NCI-H2171 treated with DMSO at 0.1 percent for 48 hours (cell line): ENCODE measurements around the gene ICAM3.
"Not testable (repeated sequence)": the region's sequence is repeated elsewhere in the genome, so short reads cannot be mapped to it uniquely, and the experiment has no call there.

Source experiments
- DNase-seq: peaks from one replicate; lab custom pipeline; 2025; lab: John Stamatoyannopoulos, UW

ICAM3 gene

DNA sequence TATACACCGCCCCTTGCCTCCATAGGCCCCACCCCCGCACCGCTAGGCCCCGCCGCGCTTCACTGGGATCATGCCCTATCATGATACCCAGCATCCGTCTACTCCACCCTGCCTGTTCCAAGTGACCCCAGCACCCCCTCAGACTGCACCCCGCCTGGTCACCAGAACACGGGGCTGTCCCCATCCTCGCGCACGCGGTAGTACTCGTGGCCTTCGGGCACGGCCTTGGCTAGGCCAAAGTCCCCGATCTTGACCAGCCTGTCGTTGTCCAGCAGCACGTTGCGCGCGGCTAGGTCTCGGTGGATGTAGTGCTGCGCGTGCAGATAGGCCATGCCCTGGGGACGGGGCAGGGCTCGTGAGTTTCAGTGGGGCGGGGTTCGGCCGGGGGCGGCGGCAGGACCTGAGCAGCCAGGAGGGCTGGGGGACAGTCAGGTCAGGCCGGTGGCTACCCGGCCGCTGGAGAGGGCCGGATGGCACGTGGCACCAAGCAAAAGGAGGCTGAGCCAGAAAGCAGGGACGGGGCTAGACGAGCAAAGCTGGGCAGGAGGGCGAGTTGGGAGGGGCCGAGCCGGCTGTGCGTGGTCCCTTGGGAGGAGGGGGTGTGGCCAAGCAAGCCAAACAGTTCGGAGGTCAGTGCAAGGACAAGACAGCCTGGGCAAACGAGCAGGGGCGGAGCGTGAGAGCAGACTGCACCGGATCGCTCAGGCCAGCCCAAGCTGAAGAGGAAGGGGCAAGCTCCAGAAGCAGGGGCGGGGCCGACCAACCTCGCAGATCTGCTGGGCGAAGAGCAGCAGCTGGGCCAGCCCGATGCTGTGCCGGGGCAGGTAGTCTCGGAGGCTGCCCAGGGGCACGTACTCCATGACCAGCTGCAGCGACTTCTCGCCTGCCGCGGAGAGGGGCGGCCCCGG is 13.6 kb upstream of the ICAM3 start:
- DNase-seq, result peak; percentile 94

DNA sequence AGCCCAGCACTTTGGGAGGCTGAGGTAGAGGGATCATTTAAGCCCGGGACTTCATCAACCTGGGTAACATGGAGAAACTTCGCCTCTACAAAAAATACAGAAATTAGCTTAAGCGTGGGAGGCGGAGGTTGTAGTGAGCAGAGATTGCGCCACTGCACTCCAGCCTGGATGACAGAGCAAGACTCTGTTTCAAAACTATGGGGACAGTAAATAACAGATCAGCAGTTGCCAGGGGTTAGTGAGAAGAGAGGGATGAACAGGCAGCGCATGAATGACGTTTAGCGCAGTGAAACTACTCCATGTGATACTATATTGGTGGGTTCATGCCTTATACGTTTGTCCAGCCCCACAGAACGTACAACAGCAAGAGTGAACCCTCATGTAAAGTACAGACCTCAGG is 7.1 kb upstream of the ICAM3 start:
- DNase-seq, result no peak

DNA sequence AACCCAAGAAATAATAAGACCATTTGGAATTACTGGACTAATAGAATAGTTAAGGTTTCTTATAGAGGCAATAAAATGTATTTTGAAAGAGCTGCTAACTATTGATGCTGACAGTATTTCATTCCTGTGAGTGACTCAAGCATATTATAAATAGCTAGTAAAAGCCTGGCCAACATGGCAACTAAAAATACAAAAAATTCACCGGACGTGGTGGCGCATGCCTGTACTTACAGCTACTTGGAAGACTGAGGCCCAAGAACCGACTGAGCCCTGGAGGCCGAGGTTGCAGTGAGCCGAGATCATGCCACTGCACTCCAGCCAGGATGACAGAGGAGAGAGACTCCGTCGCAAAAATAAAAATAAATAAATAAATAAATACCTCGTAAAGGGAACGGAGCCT is 5.4 kb upstream of the ICAM3 start:
- DNase-seq, result no peak

DNA sequence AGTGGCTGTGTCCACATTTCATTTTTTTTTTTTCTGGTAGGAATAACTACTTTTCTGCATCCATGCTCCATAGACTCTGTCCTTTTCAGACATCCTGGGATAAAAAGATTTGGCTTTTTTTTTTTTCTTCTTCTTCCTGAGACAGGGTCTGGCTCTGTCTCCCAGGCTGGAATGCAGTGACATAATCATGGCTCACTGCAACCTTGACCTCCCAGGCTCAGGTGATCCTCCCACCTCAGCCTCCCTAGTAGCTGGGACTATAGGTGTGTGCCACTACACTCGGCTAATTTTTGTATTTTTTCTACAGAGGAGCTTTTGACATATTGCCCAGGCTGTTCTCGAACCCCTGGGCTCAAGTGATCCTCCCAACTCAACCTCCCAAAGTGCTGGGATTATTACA is 4.1 kb upstream of the ICAM3 start:
- DNase-seq, result no peak

DNA sequence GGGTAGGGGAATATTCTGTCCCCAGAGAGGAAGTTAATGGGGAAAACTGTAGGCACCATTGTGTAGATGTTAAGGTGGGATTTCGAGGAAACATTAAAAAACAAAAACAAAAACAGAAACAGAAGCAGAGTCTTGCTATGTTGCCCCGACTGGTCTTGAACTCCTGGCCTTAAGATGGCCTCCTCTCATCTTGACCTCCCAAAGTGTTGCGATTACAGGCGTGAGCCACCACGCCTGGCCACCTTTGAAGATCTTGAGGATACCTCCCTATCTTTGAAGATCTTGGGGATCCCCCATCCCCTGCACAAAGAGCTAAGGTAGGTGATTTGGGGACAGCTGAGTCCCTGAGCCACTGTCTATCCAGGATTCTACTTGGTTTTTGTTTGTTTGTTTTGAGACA is 553 bp upstream of the ICAM3 start:
- DNase-seq, result no peak

DNA sequence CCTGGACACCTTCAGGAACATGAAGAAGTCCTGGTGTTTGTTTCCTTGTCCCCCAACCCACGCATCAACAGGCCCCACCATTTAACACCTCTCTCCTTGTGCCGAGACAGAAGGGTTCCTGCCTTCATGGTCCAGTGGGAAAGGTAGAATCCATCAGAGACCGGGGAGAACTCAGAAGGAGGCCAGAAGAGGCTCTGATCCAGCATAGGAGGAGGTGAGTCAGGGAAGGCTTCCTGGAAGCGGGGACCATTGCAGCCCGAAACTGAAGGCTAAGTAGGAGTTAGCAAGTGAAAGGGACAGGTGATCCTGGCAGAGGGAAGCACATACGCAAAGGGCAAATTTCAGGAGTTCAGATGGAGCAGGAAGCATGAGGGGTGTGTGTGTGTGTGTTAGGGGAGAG is 484 bp downstream of the ICAM3 start:
- no peak for DNase-seq

DNA sequence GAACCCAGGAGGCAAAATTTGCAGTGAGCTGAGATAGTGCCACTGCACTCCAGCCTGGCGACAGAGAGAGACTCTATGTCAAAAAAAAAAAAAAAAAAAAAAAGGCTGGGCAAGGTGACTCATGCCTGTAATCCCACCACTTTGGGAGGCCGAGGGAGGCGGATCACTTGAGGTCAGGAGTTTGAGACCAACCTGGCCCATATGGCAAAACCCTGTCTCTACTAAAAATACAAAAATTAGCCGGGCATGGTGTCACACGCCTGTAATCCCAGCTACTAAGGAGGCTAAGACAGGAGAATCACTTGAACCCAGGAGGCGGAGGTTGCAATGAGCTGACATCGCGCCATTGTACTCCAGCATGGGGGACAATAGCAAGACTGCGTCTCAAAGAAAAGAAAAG is 2.7 kb downstream of the ICAM3 start:
- DNase-seq, result not testable (repeated sequence)

DNA sequence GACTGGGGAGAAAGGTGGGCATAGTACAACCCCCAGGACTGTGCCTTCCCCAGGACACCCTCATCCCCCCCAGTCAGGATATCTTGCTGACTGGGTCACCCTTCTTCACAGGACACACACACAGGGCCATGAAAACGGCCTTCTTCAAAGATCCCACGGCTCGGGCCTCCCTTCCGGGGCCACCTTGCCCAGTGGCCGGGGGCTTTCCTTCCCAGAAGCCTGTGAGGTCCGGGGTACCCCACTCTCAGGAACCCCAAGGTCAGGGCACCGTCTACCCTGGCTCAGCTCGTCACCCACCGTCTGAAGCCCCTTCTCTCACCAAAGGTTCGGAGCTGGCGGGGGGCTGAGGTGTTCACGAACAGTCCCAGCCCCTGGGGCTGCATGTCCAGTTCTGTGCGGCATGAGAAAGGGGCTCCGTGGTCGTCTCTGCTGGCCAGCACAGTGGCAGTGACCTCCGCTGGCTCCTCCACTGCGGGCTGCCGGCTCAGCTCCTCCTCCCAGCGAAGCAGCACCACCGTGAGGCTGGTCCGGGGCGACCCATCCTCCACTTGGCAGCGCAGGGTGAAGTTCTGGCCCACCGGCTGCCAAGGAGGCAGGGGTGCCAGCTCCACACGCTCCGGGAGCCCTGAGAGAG is 4.0 kb downstream of the ICAM3 start:
- no peak for DNase-seq

DNA sequence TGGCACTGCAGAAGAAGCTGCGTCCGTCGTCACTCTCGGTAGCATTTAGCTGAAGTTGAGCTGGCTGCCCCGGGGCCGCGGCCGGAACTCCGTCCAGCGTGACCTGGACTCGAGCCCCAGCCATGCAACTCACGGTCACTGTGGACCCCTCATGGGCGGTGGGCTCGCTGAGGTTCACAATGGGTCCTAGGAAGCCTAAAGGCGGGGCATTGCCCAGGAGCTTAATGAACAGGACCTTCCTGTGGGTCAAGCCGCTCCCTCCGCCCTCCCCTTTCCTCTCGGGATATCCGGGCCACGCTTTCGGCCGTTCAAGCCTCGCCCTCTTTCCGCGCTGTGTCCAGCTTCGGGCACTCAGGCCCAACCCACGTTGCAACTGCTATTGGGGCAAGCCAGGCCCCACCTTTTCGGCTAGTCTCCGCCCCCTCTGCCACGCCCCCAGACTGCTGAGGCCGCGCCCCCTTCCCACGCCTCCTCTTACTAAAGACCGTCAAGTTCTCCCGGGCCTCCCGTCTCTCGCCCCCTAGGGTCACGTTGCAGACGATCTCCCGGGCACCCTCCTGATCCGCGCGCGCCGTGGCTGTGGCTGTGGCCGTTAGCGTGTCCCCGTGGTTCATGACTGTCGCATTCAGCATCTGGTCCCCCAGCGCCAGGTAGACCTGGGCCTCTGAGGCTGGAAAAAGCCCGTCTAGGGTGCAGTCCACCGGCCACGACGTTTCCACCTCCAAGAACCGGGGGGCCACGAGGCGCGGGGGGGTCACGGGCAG is 4.7 kb downstream of the ICAM3 start:
- peak; percentile 62 for DNase-seq

DNA sequence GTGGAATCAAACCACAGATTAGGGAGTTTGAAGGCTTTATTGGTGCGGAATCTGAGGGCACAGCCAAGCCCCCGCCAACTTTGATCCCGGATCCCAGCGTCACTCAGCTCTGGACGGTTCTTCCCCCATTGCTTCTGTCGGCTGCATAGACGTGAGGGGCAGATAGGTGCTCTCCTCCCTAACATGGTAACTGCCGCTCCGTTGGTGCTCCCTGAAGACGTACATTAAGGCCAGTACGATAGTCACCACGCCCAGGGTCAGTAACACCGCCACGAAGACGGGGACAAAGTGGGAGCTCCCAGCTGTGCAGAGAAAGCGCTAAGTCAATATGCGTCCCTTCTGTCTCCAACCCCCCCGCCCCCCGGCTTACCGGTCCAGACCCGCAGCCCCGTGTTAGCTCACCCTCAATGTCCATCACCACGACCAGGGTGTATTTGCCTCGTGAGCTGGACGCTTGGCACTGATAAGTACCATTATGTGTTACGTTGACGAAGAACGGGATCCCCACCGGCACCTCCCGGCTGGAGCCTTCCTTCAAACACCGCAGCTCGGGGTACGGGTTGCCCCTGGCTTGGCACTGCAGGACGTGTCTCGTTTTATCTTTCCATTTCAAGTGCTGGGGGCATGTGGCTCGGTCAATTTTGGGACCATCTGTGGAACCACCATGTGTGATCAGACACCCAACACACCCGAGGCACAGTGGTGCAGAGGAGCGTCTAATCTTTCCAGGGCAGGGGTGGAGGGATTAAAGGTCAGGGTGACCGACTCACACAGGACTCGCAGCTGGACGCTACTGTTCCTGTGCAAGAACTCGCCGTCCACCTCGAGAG is 5.5 kb downstream of the ICAM3 start:
- DNase-seq, result no peak

DNA sequence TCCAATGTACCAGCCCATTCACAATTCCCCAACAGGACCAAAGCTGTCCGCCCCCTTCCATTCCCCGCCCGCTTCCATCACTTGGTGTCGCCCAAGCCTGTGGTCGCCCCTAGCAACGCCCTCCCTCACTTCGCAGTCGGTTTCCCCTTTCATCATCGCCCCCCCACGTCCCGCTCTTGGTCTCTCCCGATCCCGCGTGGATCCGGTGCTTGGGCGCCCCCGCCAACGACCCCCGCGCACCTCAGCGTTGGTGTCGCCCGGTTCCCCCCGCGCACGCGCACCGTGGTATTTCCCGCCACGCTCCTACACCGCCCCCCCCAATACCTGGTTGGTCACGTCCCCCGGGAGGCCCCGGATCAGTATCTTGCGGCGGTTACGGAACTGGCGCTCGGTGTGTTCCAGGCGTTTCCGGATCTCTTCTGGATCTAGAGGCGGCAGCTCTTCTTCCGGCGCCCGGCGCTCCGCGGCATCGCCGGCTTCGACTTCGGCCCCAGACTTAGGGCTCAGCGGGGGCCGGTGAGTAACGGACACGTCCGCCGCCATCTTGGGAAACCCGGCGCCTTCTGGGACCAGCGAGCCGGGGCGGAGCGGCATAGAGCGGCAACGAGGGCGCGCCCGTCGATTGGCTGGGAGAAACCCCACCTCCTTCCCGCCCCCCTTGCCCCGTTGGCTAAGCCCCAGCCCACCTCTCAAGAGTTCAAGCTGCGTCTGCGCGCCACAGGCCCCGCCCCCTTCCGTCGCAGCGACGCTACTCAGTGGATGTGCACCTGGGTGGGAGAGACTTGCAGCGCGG is 6.3 kb downstream of the ICAM3 start, which contains the start of gene RAVER1:
TSS of gene RAVER1 (minus strand) at position 565 of the 793 bp plus-strand sequence. CDS start at position 543, 22 bp downstream.
- DNase-seq, result peak; percentile 94

DNA sequence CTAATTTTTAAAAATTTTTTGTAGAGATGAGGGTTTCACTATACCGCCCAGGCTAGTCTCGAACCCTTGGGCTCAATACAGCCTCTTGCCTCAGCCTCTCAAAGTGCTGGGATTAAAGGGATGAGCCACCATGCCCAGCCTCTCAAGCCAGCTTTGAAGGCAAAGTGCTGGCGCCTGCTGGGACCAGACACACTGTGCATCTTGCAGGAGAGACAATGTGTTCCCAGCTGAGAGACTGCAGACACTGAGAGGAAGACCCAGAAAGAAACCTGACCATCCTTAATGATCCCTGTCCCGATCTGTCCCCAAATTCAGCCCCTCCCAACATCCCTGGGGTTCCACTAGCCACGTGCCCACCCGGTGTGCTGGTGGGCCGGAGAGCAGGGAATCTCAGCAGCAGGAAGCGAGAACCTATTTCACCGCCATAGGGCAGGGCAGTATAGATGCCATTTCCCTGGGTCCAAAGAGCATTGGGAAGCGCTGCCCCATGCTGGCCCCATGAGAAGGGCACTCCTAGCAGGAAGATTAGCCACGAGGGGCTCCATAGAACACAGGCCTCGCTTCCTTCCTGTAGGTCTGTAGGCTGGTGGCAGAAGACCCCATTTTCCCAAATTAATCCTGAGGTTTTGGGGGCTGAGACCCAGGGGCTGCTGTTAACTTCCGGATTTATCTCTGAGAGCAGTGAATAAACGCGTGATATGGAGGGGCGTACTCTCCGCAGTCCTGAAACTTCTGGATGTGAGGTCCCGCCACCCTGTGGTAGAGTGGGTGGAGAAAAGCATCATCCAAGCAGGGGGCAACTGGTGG is 7.1 kb downstream of the ICAM3 start:
- DNase-seq, result no peak

DNA sequence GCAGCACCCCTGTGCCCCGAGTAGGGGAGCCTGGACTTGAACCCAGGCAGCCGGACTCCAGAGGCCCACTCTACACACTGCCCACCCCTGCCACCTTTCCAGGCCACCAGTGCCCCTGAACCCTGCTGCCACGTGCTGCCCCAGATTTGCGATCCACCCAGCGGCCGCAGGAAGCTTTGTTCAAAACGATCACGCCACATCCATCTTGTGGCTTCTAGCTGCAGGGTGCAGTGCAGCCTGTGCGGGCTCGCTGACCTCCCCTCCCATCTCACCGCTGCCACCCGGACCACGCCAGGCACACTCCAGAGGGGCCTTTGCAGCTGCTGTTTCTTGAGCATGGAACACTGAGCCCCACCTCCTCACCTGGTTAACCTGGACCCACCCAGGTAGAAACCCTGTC is 9.9 kb downstream of the ICAM3 start:
- no peak for DNase-seq

DNA sequence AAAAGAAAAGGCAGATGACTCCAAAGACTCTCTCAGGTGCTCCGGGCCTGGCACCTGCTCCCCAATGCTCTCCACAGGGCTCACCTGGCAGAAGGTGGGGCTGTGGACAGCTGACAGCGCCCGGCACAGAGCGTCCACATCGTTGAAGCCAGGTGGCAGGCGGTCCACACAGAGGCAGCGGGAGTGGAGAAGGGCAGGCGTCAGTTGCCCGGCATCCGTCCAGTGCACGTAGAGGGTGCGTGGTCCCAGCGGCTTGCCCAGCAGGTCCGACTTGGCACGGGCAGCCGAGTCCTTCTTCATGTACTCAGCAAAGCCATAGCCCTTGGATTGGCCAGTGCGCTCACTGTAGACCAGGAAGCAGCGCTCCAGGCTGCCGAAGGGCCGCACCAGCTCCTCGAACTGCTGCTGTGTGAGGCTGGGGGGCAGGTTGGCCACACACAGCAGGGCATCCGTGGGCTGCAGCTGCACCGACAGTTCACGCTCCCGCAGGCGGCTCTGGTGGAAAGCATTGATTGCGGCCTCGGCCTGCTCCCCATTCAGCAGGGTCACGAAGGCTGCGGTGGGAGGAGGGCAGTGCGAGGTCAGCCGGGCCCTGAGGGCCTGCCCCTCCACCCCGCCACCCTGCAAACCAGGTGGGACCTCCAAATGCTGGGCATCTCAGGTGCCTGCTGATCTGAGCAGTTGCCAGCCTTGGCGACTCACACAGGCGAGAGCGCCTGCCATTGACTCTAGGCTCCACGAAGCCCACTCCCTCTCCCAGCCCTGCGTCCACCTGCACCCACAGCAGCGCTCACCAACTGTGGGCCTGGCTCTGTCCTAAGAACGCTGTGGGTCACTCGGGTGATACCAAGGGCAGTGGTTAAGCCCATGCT is 10.6 kb downstream of the ICAM3 start:
- DNase-seq, result no peak

DNA sequence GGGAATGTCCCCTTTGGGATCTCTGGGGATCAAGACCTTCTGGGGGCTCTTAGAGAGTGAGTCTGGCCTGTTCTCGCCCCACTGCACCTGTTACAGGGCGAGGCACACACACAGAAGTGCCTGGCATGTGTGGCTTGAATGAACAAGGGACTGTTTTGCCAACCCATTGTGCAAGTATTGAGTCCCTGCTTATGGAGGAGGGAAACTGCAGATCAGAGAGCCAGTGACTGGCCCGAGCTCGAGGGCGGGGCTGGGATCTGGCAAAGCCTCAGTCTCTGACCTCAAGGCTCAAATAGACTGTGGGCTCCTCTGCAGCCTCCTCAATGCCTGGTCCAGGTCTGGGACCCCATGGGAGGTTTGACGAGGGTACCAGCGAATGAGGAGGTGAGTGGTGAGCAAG is 11.6 kb downstream of the ICAM3 start:
- DNase-seq, result no peak

DNA sequence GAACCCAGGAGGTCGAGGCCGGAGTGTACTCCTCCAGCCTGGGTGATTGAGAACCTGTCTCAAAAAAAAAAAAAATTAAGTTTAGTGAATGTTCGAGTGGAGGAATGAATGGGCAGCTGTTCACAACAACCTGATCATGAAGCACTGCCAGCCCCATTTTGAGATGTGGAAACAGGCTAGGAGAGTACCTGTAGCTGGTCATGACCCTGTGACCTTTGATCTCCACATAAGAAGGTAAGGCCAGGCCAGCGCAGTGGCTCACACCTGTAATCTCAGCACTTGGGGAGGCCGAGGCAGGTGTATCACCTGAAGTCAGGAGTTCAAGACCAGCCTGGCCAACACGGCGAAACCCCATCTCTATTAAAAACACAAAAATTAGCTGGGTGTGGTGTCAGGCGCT is 13.7 kb downstream of the ICAM3 start:
- DNase-seq, result no peak

DNA sequence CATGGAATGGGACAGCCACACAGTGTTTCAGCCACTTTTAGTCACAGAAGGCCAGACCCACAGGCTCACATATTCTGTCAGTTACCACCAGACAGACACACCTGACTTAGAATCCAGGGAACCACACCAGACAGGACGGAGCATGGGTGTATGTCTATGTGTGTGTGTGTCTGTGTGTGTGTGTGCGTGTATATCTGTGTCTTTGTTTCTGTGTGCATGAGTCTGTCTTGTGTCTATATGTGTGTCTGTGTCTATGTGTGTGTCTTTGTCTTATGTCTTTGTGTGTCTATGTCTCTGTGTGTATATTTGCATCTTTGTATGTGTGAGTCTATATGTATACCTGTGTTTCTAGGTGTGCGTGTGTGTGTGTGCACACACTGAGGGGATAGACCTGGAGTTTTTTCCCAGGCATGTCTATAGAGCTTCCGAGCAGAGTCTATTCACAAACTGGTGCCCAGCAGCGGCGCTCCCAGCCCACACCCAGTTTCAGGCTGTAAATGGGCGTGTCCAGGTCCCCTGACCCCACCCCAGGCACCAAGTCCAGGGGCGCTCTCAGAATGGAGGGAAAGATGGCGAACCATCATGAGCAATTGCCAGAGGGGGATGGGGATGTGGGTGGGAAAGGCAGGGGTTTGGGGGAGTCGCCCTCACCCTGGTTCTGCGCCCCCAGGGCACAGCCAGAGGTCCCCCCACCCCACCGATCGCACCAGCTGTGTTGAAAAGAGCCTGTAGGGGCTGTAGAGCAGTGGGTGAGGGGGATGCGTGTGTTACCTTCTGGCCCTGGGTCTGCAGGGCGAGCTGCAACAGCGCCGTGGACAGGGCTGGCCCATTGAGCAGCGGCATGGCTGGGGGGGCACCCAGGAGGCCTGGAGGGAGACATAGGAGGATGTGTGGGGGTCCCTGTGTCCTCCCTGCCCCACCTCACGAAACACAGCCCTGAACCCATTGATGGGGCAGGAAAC is 17.3 kb downstream of the ICAM3 start:
- no peak for DNase-seq

DNA sequence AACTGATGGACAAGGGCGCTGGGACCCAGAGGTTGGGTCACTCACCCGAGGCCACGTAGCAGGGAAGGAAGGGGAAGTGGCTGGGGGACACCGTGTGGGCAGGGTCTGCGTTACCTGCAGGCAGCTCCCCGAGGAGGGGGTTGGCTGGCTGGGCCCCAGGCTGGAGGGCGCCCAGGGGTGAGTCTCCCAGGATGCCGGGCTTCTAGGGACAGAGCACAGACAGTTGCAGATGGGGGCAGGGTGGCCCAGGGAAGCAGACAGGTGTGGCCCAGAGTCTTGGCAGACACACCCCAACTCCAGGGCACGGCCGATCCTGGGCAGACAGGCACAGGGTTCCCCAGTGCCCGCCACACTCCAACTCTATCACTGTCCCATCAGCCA is 18.0 kb downstream of the ICAM3 start:
- no peak for DNase-seq
